PC-3 (cell line): ENCODE measurements around the gene HAP1. TPM values are rescaled to one million over a fixed set of nuclear protein-coding genes. Genes with fewer than 3 reads are reported as not detected.

Source experiments
- total RNA-seq: library from RNA; depleted of rRNA; stranded (reverse); fragments of >200 nt; gene quantifications from 2 replicates; pipeline ENCODE4 v1.2.3, GENCODE V29; 2014; rRNA removed

The HAP1 gene
- total RNA-seq, 1 experiment from 2014 or later: 1.2 TPM

Other genes starting within 250 kb of the HAP1 start
- gene KRT36, start 244.7 kb downstream of the HAP1 start, total RNA-seq: not detected in 2 replicates
- gene KRT13, start 229.0 kb downstream of the HAP1 start, total RNA-seq: 1.4 TPM in 2 replicates
- 121 and 144 TPM in 2 replicates for gene KRT15, start 215.8 kb downstream of the HAP1 start, total RNA-seq
- gene KRT19, start 206.3 kb downstream of the HAP1 start, total RNA-seq: 2,299 and 2,451 TPM in 2 replicates
- gene KRT9, start 162.6 kb downstream of the HAP1 start, total RNA-seq: 1.0 TPM in 1 of 2 replicates, not detected in the other
- 0.15 TPM in 1 of 2 replicates, not detected in the other for gene KRT14, start 147.7 kb downstream of the HAP1 start, total RNA-seq
- gene KRT16, start 121.9 kb downstream of the HAP1 start, total RNA-seq: 42.6 and 53.1 TPM in 2 replicates
- 92.1 and 115 TPM in 2 replicates for gene KRT17, start 110.1 kb downstream of the HAP1 start, total RNA-seq
- 88.7 and 95.9 TPM in 2 replicates for gene EIF1, start 45.8 kb downstream of the HAP1 start, total RNA-seq
- gene GAST, start 22.3 kb downstream of the HAP1 start, total RNA-seq: not detected in 2 replicates
- gene JUP, start 52.1 kb upstream of the HAP1 start, total RNA-seq: 132 and 168 TPM in 2 replicates
- 29.6 and 35.1 TPM in 2 replicates for gene P3H4, start 77.3 kb upstream of the HAP1 start, total RNA-seq
- gene FKBP10, start 78.4 kb upstream of the HAP1 start, total RNA-seq: 63.4 and 69.8 TPM in 2 replicates
- gene NT5C3B, start 101.6 kb upstream of the HAP1 start, total RNA-seq: 78.8 and 79.2 TPM in 2 replicates
- gene KLHL10, start 103.2 kb upstream of the HAP1 start, total RNA-seq: not detected in 2 replicates
- gene KLHL11, start 130.8 kb upstream of the HAP1 start, total RNA-seq: 16.5 and 19.9 TPM in 2 replicates
- gene ACLY, start 184.3 kb upstream of the HAP1 start, total RNA-seq: 110 and 114 TPM in 2 replicates
- gene ODAD4, start 196.0 kb upstream of the HAP1 start, total RNA-seq: 0.15 and 0.98 TPM in 2 replicates
- 75.4 and 91.6 TPM in 2 replicates for gene CNP, start 232.2 kb upstream of the HAP1 start, total RNA-seq